Mesothelial cell of epicardium (in vitro differentiated cells): ENCODE results near the gene SCFD2. TPM values are rescaled to one million over a fixed set of nuclear protein-coding genes. Genes with fewer than 3 reads are reported as not detected.

Experiments
- DNase-seq, 2 experiments: peaks; one replicate each; pipeline ENCODE4 v3.0.0; 2021; ENCODE audit warnings: low spot score in 2 of 2; ENCODE audit not compliant: unreplicated experiment in 2 of 2
- H3K27ac Mint-ChIP-seq: 2 replicates; pipeline ENCODE4 v1.8.0; 2021; ENCODE audit warnings: mixed read lengths
- H3K27me3 Mint-ChIP-seq: 2 replicates; pipeline ENCODE4 v1.8.0; 2021; ENCODE audit warnings: low read depth, mixed read lengths
- H3K36me3 Mint-ChIP-seq: 2 replicates; pipeline ENCODE4 v1.8.0; 2021; ENCODE audit warnings: mixed read lengths
- H3K4me1 Mint-ChIP-seq: 2 replicates; pipeline ENCODE4 v1.8.0; 2021; ENCODE audit warnings: mixed read lengths
- H3K4me3 Mint-ChIP-seq: 2 replicates; pipeline ENCODE4 v1.8.0; 2021; ENCODE audit warnings: mild to moderate bottlenecking, moderate library complexity, mixed read lengths
- H3K9me3 Mint-ChIP-seq: 2 replicates; pipeline ENCODE4 v1.8.0; 2021; ENCODE audit warnings: mixed read lengths
- CTCF ChIP-seq: fragments of 200-600 bp; sonication (generic); IDR thresholded peaks from one replicate; pipeline ENCODE4 v1.5.0; 2021; ENCODE audit warnings: antibody characterized with exemption; ENCODE audit not compliant: unreplicated experiment
- total RNA-seq: library from RNA; stranded (reverse); gene quantifications from 3 replicates; pipeline ENCODE4 v1.2.1, GENCODE V29; 2021

SCFD2 gene
- total RNA-seq, 1 donor from 2014 or later, result 15.6 TPM

- Mint-ChIP-seq H3K4me3 (no peak overlapping the region), H3K27me3 (no peaks in the 10 kb centered on the region), H3K27ac (peak overlapping the region; percentile 89), H3K9me3 (no peaks in the 10 kb centered on the region), H3K4me1 (peaks cover 70% of the 10 kb centered on the region), H3K36me3 (peaks cover 20% of the 10 kb centered on the region)
- no peak for TF ChIP-seq CTCF
- no peak for DNase-seq
Observed at GRCh38 chr4:52870225-52870624, 495.6 kb downstream of the SCFD2 start.

GRCh38 chr4:52869656-52870055 is 496.2 kb downstream of the SCFD2 start:
- H3K27me3 Mint-ChIP-seq, result no peaks in the 10 kb centered on the region
- H3K4me1 Mint-ChIP-seq, result peaks cover 71% of the 10 kb centered on the region
- no peak for DNase-seq
- TF ChIP-seq CTCF, result no peak
- no peak overlapping the region for H3K4me3 Mint-ChIP-seq
- peaks cover 21% of the 10 kb centered on the region for H3K36me3 Mint-ChIP-seq
- no peaks in the 10 kb centered on the region for H3K9me3 Mint-ChIP-seq
- H3K27ac Mint-ChIP-seq, result peak overlapping the region; percentile 89

- TF ChIP-seq CTCF, result no peak
- H3K36me3 Mint-ChIP-seq, result peaks cover 21% of the 10 kb centered on the region
- H3K9me3 Mint-ChIP-seq, result no peaks in the 10 kb centered on the region
- H3K4me1 Mint-ChIP-seq, result peaks cover 72% of the 10 kb centered on the region
- no peak for DNase-seq
- no peak overlapping the region for H3K4me3 Mint-ChIP-seq
- H3K27ac Mint-ChIP-seq, result peak overlapping the region; percentile 89
- H3K27me3 Mint-ChIP-seq, result no peaks in the 10 kb centered on the region
Observed at GRCh38 chr4:52869196-52869595, 496.7 kb downstream of the SCFD2 start.

GRCh38 chr4:52868133-52868532 is 497.7 kb downstream of the SCFD2 start:
- Mint-ChIP-seq H3K36me3 (peaks cover 21% of the 10 kb centered on the region), H3K9me3 (no peaks in the 10 kb centered on the region), H3K4me3 (no peak overlapping the region), H3K4me1 (peaks cover 73% of the 10 kb centered on the region), H3K27me3 (no peaks in the 10 kb centered on the region), H3K27ac (peak overlapping the region; percentile 63)
- no peak for TF ChIP-seq CTCF
- no peak for DNase-seq

GRCh38 chr4:52867163-52867562 is 498.7 kb downstream of the SCFD2 start:
- no peaks in the 10 kb centered on the region for H3K27me3 Mint-ChIP-seq

More at GRCh38 chr4:52867163-52867562, 498.7 kb downstream of the SCFD2 start:
- peaks cover 21% of the 10 kb centered on the region for H3K36me3 Mint-ChIP-seq
- H3K4me1 Mint-ChIP-seq, result peaks cover 70% of the 10 kb centered on the region
- no peak overlapping the region for H3K4me3 Mint-ChIP-seq
- no peak overlapping the region for H3K27ac Mint-ChIP-seq
- H3K9me3 Mint-ChIP-seq, result no peaks in the 10 kb centered on the region
- DNase-seq, result no peak
- no peak for TF ChIP-seq CTCF
